ENCODE results near the gene SPSB1.

The SPSB1 gene

DNA sequence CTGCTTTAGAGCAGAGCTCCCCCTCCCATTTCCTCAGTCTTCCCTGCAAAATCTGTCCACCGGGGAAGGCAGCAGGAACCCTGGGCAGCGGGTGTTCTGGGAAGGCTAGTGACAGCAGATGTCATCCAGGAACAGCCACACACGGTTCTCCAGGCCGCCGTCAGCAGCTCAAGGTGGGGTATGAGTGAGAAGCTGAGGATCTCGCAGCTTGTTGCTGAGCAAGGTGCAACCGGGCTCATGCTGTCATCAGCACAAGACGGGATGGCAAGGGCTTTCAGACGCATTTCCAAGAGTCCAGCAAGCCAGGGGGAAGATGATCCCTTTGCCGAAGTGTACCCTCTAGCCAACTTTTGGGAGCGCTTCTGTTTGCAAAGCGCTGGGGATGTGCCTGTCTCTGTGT lies 23.0 kb upstream of the SPSB1 start:
- no peak overlapping the region for H3K27ac ChIP-seq (replicated peaks)
- TF ChIP-seq, protein P1, sequence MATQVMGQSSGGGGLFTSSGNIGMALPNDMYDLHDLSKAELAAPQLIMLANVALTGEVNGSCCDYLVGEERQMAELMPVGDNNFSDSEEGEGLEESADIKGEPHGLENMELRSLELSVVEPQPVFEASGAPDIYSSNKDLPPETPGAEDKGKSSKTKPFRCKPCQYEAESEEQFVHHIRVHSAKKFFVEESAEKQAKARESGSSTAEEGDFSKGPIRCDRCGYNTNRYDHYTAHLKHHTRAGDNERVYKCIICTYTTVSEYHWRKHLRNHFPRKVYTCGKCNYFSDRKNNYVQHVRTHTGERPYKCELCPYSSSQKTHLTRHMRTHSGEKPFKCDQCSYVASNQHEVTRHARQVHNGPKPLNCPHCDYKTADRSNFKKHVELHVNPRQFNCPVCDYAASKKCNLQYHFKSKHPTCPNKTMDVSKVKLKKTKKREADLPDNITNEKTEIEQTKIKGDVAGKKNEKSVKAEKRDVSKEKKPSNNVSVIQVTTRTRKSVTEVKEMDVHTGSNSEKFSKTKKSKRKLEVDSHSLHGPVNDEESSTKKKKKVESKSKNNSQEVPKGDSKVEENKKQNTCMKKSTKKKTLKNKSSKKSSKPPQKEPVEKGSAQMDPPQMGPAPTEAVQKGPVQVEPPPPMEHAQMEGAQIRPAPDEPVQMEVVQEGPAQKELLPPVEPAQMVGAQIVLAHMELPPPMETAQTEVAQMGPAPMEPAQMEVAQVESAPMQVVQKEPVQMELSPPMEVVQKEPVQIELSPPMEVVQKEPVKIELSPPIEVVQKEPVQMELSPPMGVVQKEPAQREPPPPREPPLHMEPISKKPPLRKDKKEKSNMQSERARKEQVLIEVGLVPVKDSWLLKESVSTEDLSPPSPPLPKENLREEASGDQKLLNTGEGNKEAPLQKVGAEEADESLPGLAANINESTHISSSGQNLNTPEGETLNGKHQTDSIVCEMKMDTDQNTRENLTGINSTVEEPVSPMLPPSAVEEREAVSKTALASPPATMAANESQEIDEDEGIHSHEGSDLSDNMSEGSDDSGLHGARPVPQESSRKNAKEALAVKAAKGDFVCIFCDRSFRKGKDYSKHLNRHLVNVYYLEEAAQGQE (IDR thresholded peaks at IDR 0.05; ENCODE audit: insufficient replicate concordance, low read depth): no peak
- TF ChIP-seq GABPA (IDR thresholded peaks at IDR 0.05; ENCODE audit: low read depth) (no peak), CTCF (IDR thresholded peaks at IDR 0.05; ENCODE audit: insufficient read depth, low read length) (no peak), SPI1 (IDR thresholded peaks at IDR 0.05; ENCODE audit: borderline replicate concordance, low read depth) (no peak), POLR2AphosphoS5 (IDR thresholded peaks at IDR 0.05; ENCODE audit: low read depth) (no peak)
- H3K4me3 ChIP-seq (replicated peaks; ENCODE audit: insufficient read depth, low read length): no peak overlapping the region
- no peak for DNase-seq (ENCODE audit: low read depth in 1 of 2, low spot score in 1 of 2)
- H3K27me3 ChIP-seq (ENCODE audit: insufficient read depth, poor library complexity, severe bottlenecking): no peaks in the 10 kb centered on the region

DNA sequence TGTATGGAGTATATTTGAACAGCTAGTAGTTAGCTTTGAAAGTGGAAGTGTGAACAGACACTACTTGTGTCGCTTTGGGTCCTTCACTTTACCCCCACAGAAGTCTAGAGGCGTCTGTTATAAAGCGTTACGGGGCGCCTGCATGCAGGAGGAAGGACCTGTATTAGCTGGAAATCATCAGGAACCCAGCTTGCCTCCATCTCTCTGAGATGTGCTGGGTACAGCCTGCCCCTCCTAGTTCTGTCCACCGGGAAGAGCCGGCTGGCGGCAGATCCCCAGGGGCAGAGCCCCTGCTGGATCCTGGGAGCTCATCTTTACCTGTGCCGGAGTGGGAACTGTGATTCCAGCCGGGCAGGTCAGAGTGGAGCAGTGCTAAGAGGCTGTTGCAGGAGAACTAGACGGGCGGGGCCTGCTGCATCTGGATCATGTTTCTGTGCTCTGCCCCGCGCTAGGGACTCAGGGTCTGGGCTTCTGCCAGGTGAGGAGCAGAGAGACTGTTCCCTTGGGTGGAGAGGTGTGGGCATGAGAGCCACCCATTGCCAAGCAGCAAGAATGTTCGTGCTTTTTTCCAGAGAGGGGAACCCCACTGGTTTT lies 22.3 kb upstream of the SPSB1 start:
- H3K4me3 ChIP-seq (replicated peaks; ENCODE audit: insufficient read depth, low read length): no peak overlapping the region

GRCh38 chr1:9271283-9271682 lies 21.4 kb upstream of the SPSB1 start:
- H3K27ac ChIP-seq (replicated peaks): no peak overlapping the region
- no peak overlapping the region for H3K4me3 ChIP-seq (replicated peaks; ENCODE audit: insufficient read depth, low read length)
- TF ChIP-seq GABPA (IDR thresholded peaks at IDR 0.05; ENCODE audit: low read depth) (no peak), POLR2AphosphoS5 (IDR thresholded peaks at IDR 0.05; ENCODE audit: low read depth) (no peak), CTCF (IDR thresholded peaks at IDR 0.05; ENCODE audit: insufficient read depth, low read length) (no peak)
- no peaks in the 10 kb centered on the region for H3K27me3 ChIP-seq (ENCODE audit: insufficient read depth, poor library complexity, severe bottlenecking)
- DNase-seq (ENCODE audit: low read depth in 1 of 2, low spot score in 1 of 2): no peak

More for the DNA sequence above, 22.3 kb upstream of the SPSB1 start:
- TF ChIP-seq, protein P1 (IDR thresholded peaks at IDR 0.05; ENCODE audit: insufficient replicate concordance, low read depth): no peak
- H3K27ac ChIP-seq (replicated peaks): no peak overlapping the region
- no peak for DNase-seq (ENCODE audit: low read depth in 1 of 2, low spot score in 1 of 2)
- no peaks in the 10 kb centered on the region for H3K27me3 ChIP-seq (ENCODE audit: insufficient read depth, poor library complexity, severe bottlenecking)

DNA sequence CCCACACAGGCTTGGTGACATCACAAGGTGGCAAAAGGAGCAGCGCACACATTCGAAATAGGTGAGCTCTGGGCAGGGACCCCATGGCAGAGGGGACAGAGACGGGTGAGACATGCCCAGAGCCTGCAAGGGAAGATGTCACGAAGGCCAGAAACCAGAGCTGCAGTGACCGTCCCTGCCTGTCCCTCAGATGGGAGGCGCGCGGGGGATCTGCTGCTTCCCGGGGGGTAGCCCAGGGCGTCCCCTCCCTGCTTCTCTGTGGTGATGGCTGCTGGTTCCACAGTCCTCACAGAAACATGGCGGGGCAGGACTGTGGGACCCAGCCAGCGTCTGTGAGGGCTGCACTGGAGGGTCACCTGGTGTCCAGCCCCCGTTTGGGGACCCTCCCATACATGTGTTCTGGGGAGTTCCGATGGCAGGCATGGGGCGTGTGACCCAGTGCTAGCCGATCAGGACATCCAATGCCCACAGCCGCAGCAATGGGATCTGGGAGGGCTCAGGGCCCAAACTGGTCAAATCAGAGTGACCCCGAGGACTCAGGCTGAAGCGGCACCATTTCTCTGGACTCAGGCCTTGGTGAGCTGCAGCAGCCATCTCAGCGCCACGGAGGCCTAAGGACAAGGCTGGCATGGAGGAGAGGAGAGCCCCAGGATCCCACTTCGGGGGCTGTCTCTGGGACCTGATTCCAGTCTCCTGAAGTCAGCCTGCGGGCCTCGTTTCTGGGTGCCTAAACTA lies 20.7 kb upstream of the SPSB1 start:
- Histone ChIP-seq H3K27ac (replicated peaks) (no peak overlapping the region), H3K27me3 (ENCODE audit: insufficient read depth, poor library complexity, severe bottlenecking) (no peaks in the 10 kb centered on the region), H3K4me3 (replicated peaks; ENCODE audit: insufficient read depth, low read length) (no peak overlapping the region)
- TF ChIP-seq GABPA (IDR thresholded peaks at IDR 0.05; ENCODE audit: low read depth): no peak
- no peak for TF ChIP-seq SPI1 (IDR thresholded peaks at IDR 0.05; ENCODE audit: borderline replicate concordance, low read depth)
- no peak for DNase-seq (ENCODE audit: low read depth in 1 of 2, low spot score in 1 of 2)

DNA sequence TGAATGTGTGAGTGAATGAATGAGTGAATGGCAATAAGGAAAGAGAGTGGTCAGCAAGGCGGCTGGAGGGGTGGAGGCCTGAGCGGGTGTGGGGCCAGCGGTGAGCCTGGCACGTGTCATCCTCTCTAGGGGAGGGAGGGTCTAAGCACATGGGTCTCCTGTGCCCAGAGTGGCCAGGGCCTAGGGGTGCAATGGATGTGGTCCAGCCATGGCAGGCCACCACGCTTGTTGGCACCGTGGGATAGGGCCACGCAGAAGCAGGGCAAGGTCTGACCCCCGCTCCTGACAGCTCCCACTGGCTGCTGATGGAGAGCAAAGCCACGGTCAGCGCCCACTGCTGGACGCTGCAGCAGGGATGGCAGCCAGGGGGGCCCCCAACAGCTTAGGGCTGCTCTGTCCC lies 19.5 kb upstream of the SPSB1 start:
- H3K27ac ChIP-seq (replicated peaks): no peak overlapping the region
- TF ChIP-seq POLR2AphosphoS5 (IDR thresholded peaks at IDR 0.05; ENCODE audit: low read depth): no peak
- TF ChIP-seq GABPA (IDR thresholded peaks at IDR 0.05; ENCODE audit: low read depth): no peak
- TF ChIP-seq SPI1 (IDR thresholded peaks at IDR 0.05; ENCODE audit: borderline replicate concordance, low read depth): no peak
- TF ChIP-seq CTCF (IDR thresholded peaks at IDR 0.05; ENCODE audit: insufficient read depth, low read length): no peak
- DNase-seq (ENCODE audit: low read depth in 1 of 2, low spot score in 1 of 2): no peak
- no peak overlapping the region for H3K4me3 ChIP-seq (replicated peaks; ENCODE audit: insufficient read depth, low read length)
- no peaks in the 10 kb centered on the region for H3K27me3 ChIP-seq (ENCODE audit: insufficient read depth, poor library complexity, severe bottlenecking)

Data from HL-60 (cell line).